ENCODE measurements around the gene FETUB.

DNA sequence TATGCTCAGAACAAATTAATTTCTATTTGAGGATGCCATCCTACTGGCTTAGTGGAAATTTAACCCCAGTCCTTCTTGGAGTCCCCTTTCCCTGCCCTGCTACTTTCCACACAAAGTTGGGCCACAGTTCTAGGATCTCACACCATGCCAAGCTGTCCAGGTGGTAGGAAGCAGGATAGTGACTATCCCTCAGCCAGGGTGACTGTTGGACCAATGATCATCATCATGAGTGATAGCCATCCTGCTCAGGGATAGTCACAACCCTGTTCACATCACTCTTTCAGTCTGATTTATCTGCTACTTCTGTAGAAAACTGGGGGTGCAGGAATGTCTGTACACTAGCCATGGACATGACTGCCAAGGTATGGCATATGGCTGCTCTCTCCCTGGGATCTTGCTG lies 38.4 kb downstream of the FETUB start:
- TF ChIP-seq, protein P1, sequence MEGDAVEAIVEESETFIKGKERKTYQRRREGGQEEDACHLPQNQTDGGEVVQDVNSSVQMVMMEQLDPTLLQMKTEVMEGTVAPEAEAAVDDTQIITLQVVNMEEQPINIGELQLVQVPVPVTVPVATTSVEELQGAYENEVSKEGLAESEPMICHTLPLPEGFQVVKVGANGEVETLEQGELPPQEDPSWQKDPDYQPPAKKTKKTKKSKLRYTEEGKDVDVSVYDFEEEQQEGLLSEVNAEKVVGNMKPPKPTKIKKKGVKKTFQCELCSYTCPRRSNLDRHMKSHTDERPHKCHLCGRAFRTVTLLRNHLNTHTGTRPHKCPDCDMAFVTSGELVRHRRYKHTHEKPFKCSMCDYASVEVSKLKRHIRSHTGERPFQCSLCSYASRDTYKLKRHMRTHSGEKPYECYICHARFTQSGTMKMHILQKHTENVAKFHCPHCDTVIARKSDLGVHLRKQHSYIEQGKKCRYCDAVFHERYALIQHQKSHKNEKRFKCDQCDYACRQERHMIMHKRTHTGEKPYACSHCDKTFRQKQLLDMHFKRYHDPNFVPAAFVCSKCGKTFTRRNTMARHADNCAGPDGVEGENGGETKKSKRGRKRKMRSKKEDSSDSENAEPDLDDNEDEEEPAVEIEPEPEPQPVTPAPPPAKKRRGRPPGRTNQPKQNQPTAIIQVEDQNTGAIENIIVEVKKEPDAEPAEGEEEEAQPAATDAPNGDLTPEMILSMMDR (IDR thresholded peaks at IDR 0.05), result no peak
- no peak for TF ChIP-seq POLR2A (IDR thresholded peaks at IDR 0.05)

Data from thyroid gland (tissue), 4 donors.